Liver (tissue), 9 donors: ENCODE data around the gene VPS25. TPM values are rescaled to one million over a fixed set of nuclear protein-coding genes. Genes with fewer than 3 reads are reported as not detected.

Experiments
- DNase-seq: peaks from one replicate; pipeline ENCODE4 v3.0.0-alpha.2; 2017; ENCODE audit warnings: low spot score
- H3K27ac ChIP-seq, 2 donors: one replicate each; pipeline ENCODE4 v1.7.0; 2013; ENCODE audit warnings: inconsistent platforms in 2 of 2, low read length in 2 of 2, control low read depth in 1 of 2, low read depth in 1 of 2, mild to moderate bottlenecking in 1 of 2
- H3K27me3 ChIP-seq, 4 donors: one replicate each; pipeline versions ENCODE4 v1.6.1 to v1.7.0; 2013; ENCODE audit warnings: low read length in 3 of 4, inconsistent platforms in 1 of 4, mild to moderate bottlenecking in 1 of 4, moderate library complexity in 1 of 4; ENCODE audit not compliant: control insufficient read depth in 4 of 4, insufficient read depth in 4 of 4
- H3K36me3 ChIP-seq, 4 donors: one replicate each; pipeline versions ENCODE4 v1.6.1 to v1.7.0; 2013; ENCODE audit warnings: low read length in 3 of 4, mild to moderate bottlenecking in 3 of 4, low read depth in 1 of 4, moderate library complexity in 1 of 4; ENCODE audit not compliant: control insufficient read depth in 4 of 4, insufficient read depth in 3 of 4
- H3K4me1 ChIP-seq, 4 donors: one replicate each; pipeline versions ENCODE4 v1.6.1 to v1.7.0; 2013; ENCODE audit warnings: low read length in 3 of 4, mild to moderate bottlenecking in 3 of 4, moderate library complexity in 1 of 4; ENCODE audit not compliant: control insufficient read depth in 4 of 4, insufficient read depth in 4 of 4
- H3K4me3 ChIP-seq, 3 donors: one replicate each; pipeline versions ENCODE4 v1.6.1 to v1.7.0; 2013; ENCODE audit warnings: low read length in 3 of 3, control low read depth in 1 of 3, low read depth in 1 of 3, mild to moderate bottlenecking in 1 of 3
- H3K9ac ChIP-seq, 2 donors: one replicate each; pipeline ENCODE4 v1.7.0; 2013; ENCODE audit warnings: low read length in 2 of 2, mild to moderate bottlenecking in 2 of 2, moderate library complexity in 2 of 2, control low read depth in 1 of 2, low read depth in 1 of 2
- H3K9me3 ChIP-seq, 4 donors: one replicate each; pipeline versions ENCODE4 v1.6.1 to v1.7.0; 2013; ENCODE audit warnings: low read length in 3 of 4; ENCODE audit not compliant: control insufficient read depth in 4 of 4
- CTCF ChIP-seq: fragments of 150-350 bp; IDR thresholded peaks from 2 replicates; pipeline ENCODE4 v1.5.1; 2017; ENCODE audit warnings: improper control_type of control experiment, low read depth, low read length; ENCODE audit not compliant: missing input control
- EGR1 ChIP-seq, 2 donors: IDR thresholded peaks; 2 replicates each; pipeline ENCODE4 v1.6.1; 2016 to 2018; ENCODE audit warnings: antibody characterized with exemption in 2 of 2, low read depth in 2 of 2
- GABPA ChIP-seq, 2 donors: IDR thresholded peaks in 1 of 2; conservative IDR thresholded peaks in 1 of 2; 2 replicates each; pipeline ENCODE4 v1.6.1; 2016; ENCODE audit warnings: antibody characterized with exemption in 2 of 2, mild to moderate bottlenecking in 1 of 2, moderate library complexity in 1 of 2
- HNF4A ChIP-seq, 2 donors: conservative IDR thresholded peaks; 2 replicates each; pipeline ENCODE4 v1.6.1; 2016; ENCODE audit warnings: antibody characterized with exemption in 2 of 2, mild to moderate bottlenecking in 2 of 2
- HNF4G ChIP-seq: IDR thresholded peaks from 2 replicates; pipeline ENCODE4 v1.6.1; 2016; ENCODE audit warnings: antibody characterized with exemption
- JUND ChIP-seq, 2 donors: IDR thresholded peaks; 2 replicates each; pipeline ENCODE4 v1.6.1; 2016; ENCODE audit warnings: antibody characterized with exemption in 2 of 2
- MAX ChIP-seq: IDR thresholded peaks from 2 replicates; pipeline ENCODE4 v1.6.1; 2016; ENCODE audit warnings: antibody characterized with exemption
- RAD21 ChIP-seq, 2 donors: IDR thresholded peaks; 2 replicates each; pipeline ENCODE4 v1.6.1; 2016; ENCODE audit warnings: antibody characterized with exemption in 2 of 2, mild to moderate bottlenecking in 2 of 2
- REST ChIP-seq: IDR thresholded peaks from 2 replicates; pipeline ENCODE4 v1.6.1; 2016; ENCODE audit warnings: antibody characterized with exemption, mild to moderate bottlenecking
- RXRA ChIP-seq, 2 donors: IDR thresholded peaks; 2 replicates each; pipeline ENCODE4 v1.6.1; 2017 to 2018; ENCODE audit warnings: antibody characterized with exemption in 2 of 2, mild to moderate bottlenecking in 1 of 2
- TAF1 ChIP-seq: conservative IDR thresholded peaks from 2 replicates; pipeline ENCODE4 v1.6.1; 2016; ENCODE audit warnings: antibody characterized with exemption, mild to moderate bottlenecking
- WGBS: extraction: QIAGEN DNeasy Blood & Tissue Kit; methylation state at CpG from one replicate; pipeline ENCODE4 v1.1.7; 2013; 5-methylcytosine and 5-hydroxymethylcytosine counted together
- polyA plus RNA-seq, 2 donors: library from polyadenylated mRNA; stranded (reverse) in 1 of 2; unstranded in 1 of 2; fragments of 200-250 nt in 1 of 2; fragments of >200 nt in 1 of 2; fragmentation: Nextera tagmentation in 1 of 2; extraction: Ambion mirVana in 1 of 2; gene quantifications; one replicate each; pipeline versions ENCODE4 v1.2.1 to v1.2.3, GENCODE V29; 2013 to 2015
- total RNA-seq, 2 donors: library from RNA; depleted of rRNA; stranded (reverse); fragments of >200 nt; gene quantifications; one replicate each; pipeline ENCODE4 v1.2.3, GENCODE V29; 2014
- donor health status: healthy.
- donor health status: healthy.
- donor health status: healthy.
- donor health status: healthy.
- donor health status: healthy.

Gene VPS25
- total and polyA plus RNA-seq, 4 donors: 40.9 to 65.7 (median 51.0) TPM

- Histone ChIP-seq H3K9me3 (no peaks in the 10 kb centered on the region), H3K4me1 (peaks cover 3 to 20% (median 8%) of the 10 kb centered on the region in 4 donors), H3K27me3 (peaks cover 0 to 2% (median 0%) of the 10 kb centered on the region in 4 donors), H3K4me3 (no peak overlapping the region), H3K36me3 (no peaks in the 10 kb centered on the region), H3K9ac (no peak overlapping the region), H3K27ac (no peak overlapping the region)
- TF ChIP-seq HNF4A (conservative IDR thresholded peaks at IDR 0.05) (no peak), GABPA (IDR thresholded peaks at IDR 0.05 in 1 of 2, conservative IDR thresholded peaks at IDR 0.05 in 1 of 2) (no peak), EGR1 (IDR thresholded peaks at IDR 0.05; ENCODE audit: low read depth in 2 of 2) (no peak), RXRA (IDR thresholded peaks at IDR 0.05) (peak in 1 of 2 donors; percentile 7)
- WGBS: 65% methylated on average over 11 of the region's 11 CpGs
- DNase-seq: no peak
These were observed 13.1 kb upstream of the VPS25 start for GRCh38 chr17:42759982-42760651.

- Histone ChIP-seq H3K9ac (no peak within 1 kb of the TSS), H3K27ac (no peak within 1 kb of the TSS), H3K27me3 (peaks cover 0 to 2% (median 0%) of the 10 kb centered on the region in 4 donors), H3K4me3 (peak within 1 kb of the TSS in 2 of 3 donors; percentile 10 to 60), H3K9me3 (no peaks in the 10 kb centered on the region), H3K36me3 (no peaks in the 10 kb centered on the region), H3K4me1 (peaks cover 3 to 20% (median 8%) of the 10 kb centered on the region in 4 donors)
- no peak for DNase-seq
- TF ChIP-seq RXRA (IDR thresholded peaks at IDR 0.05): no peak
- no peak for TF ChIP-seq EGR1 (IDR thresholded peaks at IDR 0.05; ENCODE audit: low read depth in 2 of 2)
- TF ChIP-seq REST: peak; percentile 61
- no peak for TF ChIP-seq TAF1
- no peak for TF ChIP-seq RAD21 (IDR thresholded peaks at IDR 0.05)
- peak; percentile 6 for TF ChIP-seq CTCF
- TF ChIP-seq MAX: no peak
- no peak for TF ChIP-seq HNF4G
- no peak for TF ChIP-seq JUND (IDR thresholded peaks at IDR 0.05)
- WGBS: 7% methylated on average over 90 of the region's 92 CpGs
These were observed 12.3 kb upstream of the VPS25 start, which contains the start of gene RAMP2 for GRCh38 chr17:42760652-42761581. RAMP2 (plus strand) TSS chr17:42761227; CDS start chr17:42761262, 35 bp downstream.
